ENCODE results near the gene NOL4L.

DNA sequence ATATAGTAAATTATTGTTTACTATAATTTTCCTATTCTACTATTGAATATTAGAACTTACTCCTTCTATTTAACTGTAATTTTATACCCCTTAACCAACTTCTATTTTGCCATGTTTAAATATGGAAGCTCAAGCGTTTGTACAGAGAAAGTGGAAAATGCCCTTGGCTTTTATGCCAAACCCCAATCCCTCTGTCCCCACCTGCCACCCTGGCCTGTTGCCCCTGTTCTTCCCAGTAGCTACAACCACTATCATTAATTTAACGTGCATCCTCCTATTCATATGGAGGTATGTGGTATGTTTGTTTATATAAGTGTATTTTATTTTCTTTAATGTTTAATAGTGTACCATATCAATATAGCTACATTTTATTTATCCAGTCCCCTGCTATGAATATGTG lies 168.9 kb downstream of the NOL4L start:
- TF ChIP-seq, protein P1, sequence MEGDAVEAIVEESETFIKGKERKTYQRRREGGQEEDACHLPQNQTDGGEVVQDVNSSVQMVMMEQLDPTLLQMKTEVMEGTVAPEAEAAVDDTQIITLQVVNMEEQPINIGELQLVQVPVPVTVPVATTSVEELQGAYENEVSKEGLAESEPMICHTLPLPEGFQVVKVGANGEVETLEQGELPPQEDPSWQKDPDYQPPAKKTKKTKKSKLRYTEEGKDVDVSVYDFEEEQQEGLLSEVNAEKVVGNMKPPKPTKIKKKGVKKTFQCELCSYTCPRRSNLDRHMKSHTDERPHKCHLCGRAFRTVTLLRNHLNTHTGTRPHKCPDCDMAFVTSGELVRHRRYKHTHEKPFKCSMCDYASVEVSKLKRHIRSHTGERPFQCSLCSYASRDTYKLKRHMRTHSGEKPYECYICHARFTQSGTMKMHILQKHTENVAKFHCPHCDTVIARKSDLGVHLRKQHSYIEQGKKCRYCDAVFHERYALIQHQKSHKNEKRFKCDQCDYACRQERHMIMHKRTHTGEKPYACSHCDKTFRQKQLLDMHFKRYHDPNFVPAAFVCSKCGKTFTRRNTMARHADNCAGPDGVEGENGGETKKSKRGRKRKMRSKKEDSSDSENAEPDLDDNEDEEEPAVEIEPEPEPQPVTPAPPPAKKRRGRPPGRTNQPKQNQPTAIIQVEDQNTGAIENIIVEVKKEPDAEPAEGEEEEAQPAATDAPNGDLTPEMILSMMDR (IDR thresholded peaks at IDR 0.05): no peak
- no peak for TF ChIP-seq POLR2AphosphoS5 (IDR thresholded peaks at IDR 0.05)
- no peak for TF ChIP-seq POLR2A (IDR thresholded peaks at IDR 0.05)
